HCT116 (cell line): ENCODE results near the gene BRMS1. TPM values are rescaled to one million over a fixed set of nuclear protein-coding genes. Genes with fewer than 3 reads are reported as not detected.

ENCODE experiments used
- ATAC-seq: fragments of 200-7000 bp; cut with Tn5 transposase; 2 replicates; pipeline ENCODE4 v1.9.1; 2020; ENCODE audit warnings: mild to moderate bottlenecking, moderate library complexity
- BruUV-seq: library from RNA; stranded (reverse); fragments of 400-500 nt; replicated peaks from 2 replicates; lab custom pipeline; 2021; lab: Mats Ljungman, UMichigan
- CTCF ChIA-PET: fragments of 300-600 bp; sonication (Branson Sonifier 250); formaldehyde crosslinking; loops from one replicate; lab custom pipeline; 2021; ENCODE audit warnings: antibody characterized with exemption; lab: Charles Lee
- POLR2A ChIA-PET: fragments of 300-600, 350-600 bp; sonication (Branson Sonifier 250); formaldehyde crosslinking; loops from one replicate; lab custom pipeline; 2021; ENCODE audit warnings: antibody characterized with exemption; lab: Charles Lee
- RAD21 ChIA-PET, 2 experiments: fragments of 300-600 bp; sonication (Branson Sonifier 250); formaldehyde crosslinking; loops; one replicate each; lab custom pipeline; 2023; ENCODE audit warnings: low total read pairs in 2 of 2; ENCODE audit not compliant: uncharacterized antibody in 2 of 2, unreplicated experiment in 2 of 2, low non-redundant PET in 1 of 2; lab: Charles Lee
- DNase-seq: peaks from one replicate; pipeline ENCODE4 v3.0.0-alpha.2; 2010; ENCODE audit warnings: low read depth, low spot score
- H2AFZ ChIP-seq: fragments of 200-600 bp; shearing (Covaris generic), sonication (generic); 2 replicates; pipeline ENCODE4 v1.6.1; 2017; ENCODE audit warnings: low read depth, mixed run types, mixed read lengths, antibody characterized with exemption, low read length; ENCODE audit not compliant: poor library complexity, severe bottlenecking
- H3K27ac ChIP-seq: 2 replicates; pipeline ENCODE4 v1.5.1; 2012; ENCODE audit warnings: low read depth, low read length
- H3K27me3 ChIP-seq: fragments of 200-600 bp; sonication (generic); 2 replicates; pipeline ENCODE4 v1.6.1; 2016; ENCODE audit warnings: mixed run types, low read length, mixed read lengths; ENCODE audit not compliant: insufficient read depth
- H3K36me3 ChIP-seq, 2 experiments: fragments of 200-500 bp in 1 of 2; fragments of 200-600 bp in 1 of 2; sonication (Bioruptor generic) in 1 of 2; sonication (generic) in 1 of 2; 2 replicates each; pipeline versions ENCODE4 v1.5.1 to v1.6.1; 2014 to 2016; ENCODE audit warnings: low read length in 2 of 2, inconsistent platforms in 1 of 2, mixed read lengths in 1 of 2, mixed run types in 1 of 2; ENCODE audit not compliant: insufficient read depth in 2 of 2, control insufficient read depth in 1 of 2
- H3K4me1 ChIP-seq, 2 experiments: fragments of 200-600 bp in 1 of 2; sonication (generic) in 1 of 2; 2 replicates each; pipeline versions ENCODE4 v1.5.1 to v1.6.1; 2012 to 2017; ENCODE audit warnings: low read length in 2 of 2, inconsistent platforms in 1 of 2, mild to moderate bottlenecking in 1 of 2, mixed read lengths in 1 of 2, mixed run types in 1 of 2, moderate library complexity in 1 of 2; ENCODE audit not compliant: insufficient read depth in 2 of 2, control insufficient read depth in 1 of 2
- H3K4me2 ChIP-seq: fragments of 200-600 bp; sonication (generic); 2 replicates; pipeline ENCODE4 v1.6.1; 2017; ENCODE audit warnings: mixed run types, low read length, mixed read lengths
- H3K4me3 ChIP-seq, 2 experiments: fragments of 200-600 bp in 1 of 2; sonication (generic) in 1 of 2; replicated peaks in 1 of 2; 2 replicates each; pipeline ENCODE4 v1.5.1; 2011 to 2016; ENCODE audit warnings: low read length in 2 of 2, control low read depth in 1 of 2, low read depth in 1 of 2, mild to moderate bottlenecking in 1 of 2, mixed read lengths in 1 of 2, mixed run types in 1 of 2
- H3K79me2 ChIP-seq: fragments of 200-600 bp; sonication (generic); 2 replicates; pipeline ENCODE4 v1.6.1; 2017; ENCODE audit warnings: mild to moderate bottlenecking, mixed run types, low read length, moderate library complexity, mixed read lengths; ENCODE audit not compliant: insufficient read depth
- H3K9ac ChIP-seq: fragments of 200-600 bp; sonication (generic); 2 replicates; pipeline ENCODE4 v1.6.1; 2016; ENCODE audit warnings: low read length, mixed read lengths
- H3K9me2 ChIP-seq: fragments of 200-600 bp; sonication (generic), shearing (Covaris generic); 2 replicates; pipeline ENCODE4 v1.6.1; 2017; ENCODE audit warnings: mixed run types, mild to moderate bottlenecking, moderate library complexity; ENCODE audit not compliant: insufficient read depth
- H3K9me3 ChIP-seq, 2 experiments: fragments of 200-500 bp in 1 of 2; fragments of 200-600 bp in 1 of 2; sonication (Bioruptor generic) in 1 of 2; sonication (generic) in 1 of 2; 2 replicates each; pipeline ENCODE4 v1.6.1; 2014 to 2017; ENCODE audit warnings: low read length in 2 of 2, mixed read lengths in 2 of 2, inconsistent platforms in 1 of 2, low read depth in 1 of 2, mild to moderate bottlenecking in 1 of 2, mixed run types in 1 of 2, moderate library complexity in 1 of 2; ENCODE audit not compliant: control insufficient read depth in 1 of 2, insufficient read depth in 1 of 2
- H4K20me1 ChIP-seq: fragments of 200-600 bp; sonication (generic), shearing (Covaris generic); 2 replicates; pipeline ENCODE4 v1.6.1; 2017; ENCODE audit warnings: mixed run types, mild to moderate bottlenecking, moderate library complexity; ENCODE audit not compliant: insufficient read depth
- CBX3 ChIP-seq: IDR thresholded peaks from 2 replicates; pipeline ENCODE4 v1.6.1; 2012; ENCODE audit warnings: low read depth
- CEBPB ChIP-seq: IDR thresholded peaks from 2 replicates; pipeline ENCODE4 v1.6.1; 2012; ENCODE audit warnings: low read depth
- EGR1 ChIP-seq: IDR thresholded peaks from 2 replicates; pipeline ENCODE4 v1.6.1; 2012; ENCODE audit warnings: low read depth
- ELF1 ChIP-seq: IDR thresholded peaks from 2 replicates; pipeline ENCODE4 v1.6.1; 2012; ENCODE audit warnings: low read depth, borderline replicate concordance
- EZH2 ChIP-seq: fragments of 200-600 bp; sonication (generic); IDR thresholded peaks from 2 replicates; pipeline ENCODE4 v1.6.1; 2017; ENCODE audit warnings: antibody characterized with exemption, mixed run types
- EZH2phosphoT487 ChIP-seq: fragments of 200-600 bp; IDR thresholded peaks from 2 replicates; pipeline ENCODE4 v1.6.1; 2018; ENCODE audit warnings: antibody characterized with exemption, borderline replicate concordance
- FOSL1 ChIP-seq: IDR thresholded peaks from 2 replicates; pipeline ENCODE4 v1.6.1; 2012; ENCODE audit warnings: low read depth
- POLR2AphosphoS5 ChIP-seq: IDR thresholded peaks from 2 replicates; pipeline ENCODE4 v1.6.1; 2011; ENCODE audit warnings: mild to moderate bottlenecking, low read depth, low read length, moderate library complexity
- RAD21 ChIP-seq: IDR thresholded peaks from 2 replicates; pipeline ENCODE4 v1.6.1; 2012; ENCODE audit warnings: low read depth, mild to moderate bottlenecking
- SIN3A ChIP-seq: IDR thresholded peaks from 2 replicates; pipeline ENCODE4 v1.6.1; 2012; ENCODE audit warnings: low read depth
- SP1 ChIP-seq: IDR thresholded peaks from 2 replicates; pipeline ENCODE4 v1.6.1; 2012; ENCODE audit warnings: low read depth
- SRF ChIP-seq: IDR thresholded peaks from 2 replicates; pipeline ENCODE4 v1.6.1; 2012; ENCODE audit warnings: low read depth
- TCF7L2 ChIP-seq: IDR thresholded peaks from 2 replicates; pipeline ENCODE4 v1.7.0; 2011; ENCODE audit warnings: borderline replicate concordance, inconsistent platforms; ENCODE audit not compliant: insufficient read depth, insufficient read length; ENCODE audit errors: extremely low read depth
- ZFX ChIP-seq: fragments of 450-650 bp; IDR thresholded peaks from 2 replicates; pipeline ENCODE4 v1.6.1; 2017
- intact Hi-C: fragments of 100-400 bp; cut with micrococcal nuclease; formaldehyde crosslinking; loops from 2 replicates; pipeline ENCODE4 v1.10.0; 2022
- total RNA-seq: library from RNA; stranded (reverse); gene quantifications from one replicate; pipeline ENCODE4 v1.2.1, GENCODE V29; 2021; ENCODE audit not compliant: unreplicated experiment
- TF ChIP-seq, protein P1 (sequence below): IDR thresholded peaks from 2 replicates; pipeline ENCODE4 v1.6.1; 2012; ENCODE audit warnings: low read depth
- TF ChIP-seq, protein P2 (sequence below): IDR thresholded peaks from 2 replicates; pipeline ENCODE4 v1.6.1; 2011; ENCODE audit warnings: mild to moderate bottlenecking, low read length, moderate library complexity; ENCODE audit not compliant: insufficient replicate concordance; ENCODE audit errors: extremely low read depth

Gene BRMS1
- total RNA-seq, 1 experiment from 2014 or later, result 42.1 TPM

DNA sequence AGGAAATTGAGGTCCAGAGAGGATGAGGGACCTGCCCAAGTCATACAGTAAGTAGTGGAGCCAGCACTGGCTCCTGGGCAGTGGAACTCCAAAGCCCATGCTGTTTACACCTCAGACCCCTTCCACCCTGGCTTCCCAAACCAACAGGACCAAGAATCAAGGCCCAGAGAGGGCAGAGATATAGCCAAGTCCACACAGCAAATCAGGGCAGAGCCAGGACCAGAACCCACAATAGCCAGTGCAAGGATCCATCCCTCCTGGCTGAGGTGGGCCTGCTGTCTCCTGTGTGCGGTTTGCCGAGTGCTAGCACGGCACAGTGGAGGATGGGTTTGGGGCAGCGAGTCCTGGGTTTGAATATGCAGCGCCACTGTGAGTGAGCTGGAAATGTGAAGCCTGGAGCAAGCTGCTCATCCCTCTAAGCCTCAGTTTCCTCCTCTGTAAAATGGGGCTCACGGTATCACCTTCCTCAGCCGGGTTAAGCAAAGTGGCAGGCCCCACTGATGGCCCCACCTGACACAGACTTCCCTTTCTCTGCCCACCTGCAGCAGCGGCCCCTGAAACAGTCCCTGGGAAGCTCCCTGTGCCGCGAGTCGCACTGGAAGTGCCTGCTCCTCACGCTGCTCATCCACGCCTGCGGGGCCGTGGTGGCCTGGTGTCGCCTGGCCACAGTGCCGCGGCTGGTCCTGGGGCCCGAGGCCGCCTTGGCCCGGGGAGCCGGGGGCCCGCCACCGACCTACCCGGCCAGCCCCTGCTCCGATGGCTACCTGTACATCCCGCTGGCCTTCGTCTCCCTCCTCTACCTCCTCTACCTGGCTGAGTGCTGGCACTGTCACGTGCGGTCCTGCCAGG is 50.9 kb downstream of the BRMS1 start:
- H2AFZ ChIP-seq, result no peak overlapping the region
- no peak overlapping the region for H3K9ac ChIP-seq
- no peak for DNase-seq
- CTCF ChIA-PET, result no interaction called here
- H3K4me2 ChIP-seq, result no peak overlapping the region
- POLR2A ChIA-PET, result no interaction called here
- BruUV-seq, result no TSS peak
- no peaks in the 10 kb centered on the region for H3K27me3 ChIP-seq
- intact Hi-C loops, result no loop called here
- no peaks in the 10 kb centered on the region for H4K20me1 ChIP-seq
- H3K27ac ChIP-seq, result no peak overlapping the region
- no peak for TF ChIP-seq ELF1
- TF ChIP-seq CEBPB, result no peak
- TF ChIP-seq SRF, result no peak
- TF ChIP-seq, protein P1, sequence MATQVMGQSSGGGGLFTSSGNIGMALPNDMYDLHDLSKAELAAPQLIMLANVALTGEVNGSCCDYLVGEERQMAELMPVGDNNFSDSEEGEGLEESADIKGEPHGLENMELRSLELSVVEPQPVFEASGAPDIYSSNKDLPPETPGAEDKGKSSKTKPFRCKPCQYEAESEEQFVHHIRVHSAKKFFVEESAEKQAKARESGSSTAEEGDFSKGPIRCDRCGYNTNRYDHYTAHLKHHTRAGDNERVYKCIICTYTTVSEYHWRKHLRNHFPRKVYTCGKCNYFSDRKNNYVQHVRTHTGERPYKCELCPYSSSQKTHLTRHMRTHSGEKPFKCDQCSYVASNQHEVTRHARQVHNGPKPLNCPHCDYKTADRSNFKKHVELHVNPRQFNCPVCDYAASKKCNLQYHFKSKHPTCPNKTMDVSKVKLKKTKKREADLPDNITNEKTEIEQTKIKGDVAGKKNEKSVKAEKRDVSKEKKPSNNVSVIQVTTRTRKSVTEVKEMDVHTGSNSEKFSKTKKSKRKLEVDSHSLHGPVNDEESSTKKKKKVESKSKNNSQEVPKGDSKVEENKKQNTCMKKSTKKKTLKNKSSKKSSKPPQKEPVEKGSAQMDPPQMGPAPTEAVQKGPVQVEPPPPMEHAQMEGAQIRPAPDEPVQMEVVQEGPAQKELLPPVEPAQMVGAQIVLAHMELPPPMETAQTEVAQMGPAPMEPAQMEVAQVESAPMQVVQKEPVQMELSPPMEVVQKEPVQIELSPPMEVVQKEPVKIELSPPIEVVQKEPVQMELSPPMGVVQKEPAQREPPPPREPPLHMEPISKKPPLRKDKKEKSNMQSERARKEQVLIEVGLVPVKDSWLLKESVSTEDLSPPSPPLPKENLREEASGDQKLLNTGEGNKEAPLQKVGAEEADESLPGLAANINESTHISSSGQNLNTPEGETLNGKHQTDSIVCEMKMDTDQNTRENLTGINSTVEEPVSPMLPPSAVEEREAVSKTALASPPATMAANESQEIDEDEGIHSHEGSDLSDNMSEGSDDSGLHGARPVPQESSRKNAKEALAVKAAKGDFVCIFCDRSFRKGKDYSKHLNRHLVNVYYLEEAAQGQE, result no peak
- no peak for TF ChIP-seq ZFX
- no peak for TF ChIP-seq SP1
- no peak for TF ChIP-seq EZH2
- no peak for TF ChIP-seq SIN3A
- no peak for TF ChIP-seq EZH2phosphoT487
- TF ChIP-seq TCF7L2, result no peak
- TF ChIP-seq, protein P2, sequence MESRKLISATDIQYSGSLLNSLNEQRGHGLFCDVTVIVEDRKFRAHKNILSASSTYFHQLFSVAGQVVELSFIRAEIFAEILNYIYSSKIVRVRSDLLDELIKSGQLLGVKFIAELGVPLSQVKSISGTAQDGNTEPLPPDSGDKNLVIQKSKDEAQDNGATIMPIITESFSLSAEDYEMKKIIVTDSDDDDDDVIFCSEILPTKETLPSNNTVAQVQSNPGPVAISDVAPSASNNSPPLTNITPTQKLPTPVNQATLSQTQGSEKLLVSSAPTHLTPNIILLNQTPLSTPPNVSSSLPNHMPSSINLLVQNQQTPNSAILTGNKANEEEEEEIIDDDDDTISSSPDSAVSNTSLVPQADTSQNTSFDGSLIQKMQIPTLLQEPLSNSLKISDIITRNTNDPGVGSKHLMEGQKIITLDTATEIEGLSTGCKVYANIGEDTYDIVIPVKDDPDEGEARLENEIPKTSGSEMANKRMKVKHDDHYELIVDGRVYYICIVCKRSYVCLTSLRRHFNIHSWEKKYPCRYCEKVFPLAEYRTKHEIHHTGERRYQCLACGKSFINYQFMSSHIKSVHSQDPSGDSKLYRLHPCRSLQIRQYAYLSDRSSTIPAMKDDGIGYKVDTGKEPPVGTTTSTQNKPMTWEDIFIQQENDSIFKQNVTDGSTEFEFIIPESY, result no peak
- TF ChIP-seq FOSL1, result no peak
- TF ChIP-seq RAD21, result no peak
- TF ChIP-seq EGR1, result no peak
- no peak for TF ChIP-seq POLR2AphosphoS5
- TF ChIP-seq CBX3, result no peak
- no peaks in the 10 kb centered on the region for H3K79me2 ChIP-seq
- no peaks in the 10 kb centered on the region for H3K9me3 ChIP-seq
- RAD21 ChIA-PET, result no interaction called here
- H3K4me1 ChIP-seq, result peaks cover 18 to 36% of the 10 kb centered on the region in 2 experiments
- ATAC-seq, result no peak
- H3K4me3 ChIP-seq, result no peak overlapping the region
- H3K36me3 ChIP-seq, result no peaks in the 10 kb centered on the region
- no peaks in the 10 kb centered on the region for H3K9me2 ChIP-seq
